Stomach (tissue), 9 donors: ENCODE data around the gene PPDPF. TPM values are rescaled to one million over a fixed set of nuclear protein-coding genes. Genes with fewer than 3 reads are reported as not detected.

Experiments used
- DNase-seq, 2 donors: peaks; one replicate each; pipeline versions ENCODE4 v3.0.0 to v3.0.0-alpha.2; 2013 to 2019
- H3K27ac ChIP-seq, 5 donors: fragments of 200-600 bp in 4 of 5; sonication (generic) in 4 of 5; one replicate each; pipeline ENCODE4 v1.5.1; 2013 to 2019; ENCODE audit warnings: mild to moderate bottlenecking in 1 of 5, moderate library complexity in 1 of 5
- H3K27me3 ChIP-seq, 3 donors: fragments of 200-600 bp; sonication (generic); one replicate each; pipeline ENCODE4 v1.5.1; 2017 to 2019; ENCODE audit warnings: mixed run types in 1 of 3
- H3K36me3 ChIP-seq, 4 donors: fragments of 200-600 bp; sonication (generic); 1 replicate in 3 of 4; 2 replicates in 1 of 4; pipeline ENCODE4 v1.5.1; 2016 to 2019
- H3K4me1 ChIP-seq, 4 donors: fragments of 200-600 bp; sonication (generic); one replicate each; pipeline ENCODE4 v1.5.1; 2016 to 2019
- H3K4me3 ChIP-seq, 4 donors: fragments of 200-600 bp; sonication (generic) in 3 of 4; one replicate each; pipeline ENCODE4 v1.5.1; 2016 to 2019; ENCODE audit warnings: mild to moderate bottlenecking in 1 of 4
- H3K9me3 ChIP-seq, 4 donors: fragments of 200-600 bp; sonication (generic); one replicate each; pipeline ENCODE4 v1.5.1; 2016 to 2019
- EP300 ChIP-seq: sonication (generic); formaldehyde crosslinking; IDR thresholded peaks from one replicate; pipeline ENCODE4 v1.6.1; 2017; ENCODE audit warnings: antibody characterized with exemption
- POLR2A ChIP-seq, 4 donors: fragments of 450-650 bp; IDR thresholded peaks; one replicate each; pipeline ENCODE4 v1.6.1; 2016; ENCODE audit warnings: antibody characterized with exemption in 4 of 4, control low read depth in 2 of 4, mild to moderate bottlenecking in 1 of 4, moderate library complexity in 1 of 4
- POLR2AphosphoS5 ChIP-seq, 3 donors: sonication (generic); formaldehyde crosslinking; IDR thresholded peaks; one replicate each; pipeline ENCODE4 v1.6.1; 2016; ENCODE audit warnings: antibody characterized with exemption in 3 of 3
- WGBS, 5 donors: extraction: QIAGEN DNeasy Blood & Tissue Kit in 3 of 5; methylation state at CpG; one replicate each; pipeline versions ENCODE4 v1.1.5 to v1.1.7; 2013 to 2018; 5-methylcytosine and 5-hydroxymethylcytosine counted together
- intact Hi-C: fragments of 100-400 bp; cut with DNase I; formaldehyde crosslinking; loops from one replicate; pipeline ENCODE4 v1.15.1; 2023; ENCODE audit warnings: low total_unique reads
- polyA plus RNA-seq, 3 donors: library from polyadenylated mRNA; stranded (reverse); fragments of 200-250 nt; gene quantifications; one replicate each; pipeline ENCODE4 v1.2.3, GENCODE V29; 2013
- total RNA-seq, 5 donors: library from RNA; depleted of rRNA; stranded (reverse); fragments of >200 nt; gene quantifications; one replicate each; pipeline versions ENCODE4 v1.1.0 to v1.2.3, GENCODE V29; 2014 to 2016
- TF ChIP-seq, protein P1 (sequence below), 7 experiments: fragments of 450-650 bp in 4 of 7; fragments of 200-600 bp in 3 of 7; sonication (generic) in 3 of 7; IDR thresholded peaks; one replicate each; pipeline ENCODE4 v1.5.1; 2016 to 2019; ENCODE audit warnings: antibody characterized with exemption in 7 of 7, control low read depth in 2 of 7, mild to moderate bottlenecking in 1 of 7
- donor health status: healthy with polysubstance abuse.
- donor health status: Bipolar disorder and iron deficiency.
- donor health status: healthy.

The PPDPF gene
- total and polyA plus RNA-seq, 8 donors: 1.8 to 756 (median 195) TPM

GRCh38 chr20:63543131-63543530 is 22.6 kb downstream of the PPDPF start:
- Histone ChIP-seq H3K27me3 (peaks cover 0 to 45% (median 4%) of the 10 kb centered on the region in 3 donors), H3K4me3 (no peak overlapping the region), H3K27ac (no peak overlapping the region), H3K4me1 (peaks cover 7 to 55% (median 21%) of the 10 kb centered on the region in 4 donors), H3K9me3 (no peaks in the 10 kb centered on the region), H3K36me3 (no peaks in the 10 kb centered on the region)
- no peak for DNase-seq
- intact Hi-C loops: no loop called here
- WGBS, 5 donors: 85 to 100% (median 89%) methylated on average over 1 to 10 of the region's 10 CpGs
- no peak for TF ChIP-seq EP300

DNA sequence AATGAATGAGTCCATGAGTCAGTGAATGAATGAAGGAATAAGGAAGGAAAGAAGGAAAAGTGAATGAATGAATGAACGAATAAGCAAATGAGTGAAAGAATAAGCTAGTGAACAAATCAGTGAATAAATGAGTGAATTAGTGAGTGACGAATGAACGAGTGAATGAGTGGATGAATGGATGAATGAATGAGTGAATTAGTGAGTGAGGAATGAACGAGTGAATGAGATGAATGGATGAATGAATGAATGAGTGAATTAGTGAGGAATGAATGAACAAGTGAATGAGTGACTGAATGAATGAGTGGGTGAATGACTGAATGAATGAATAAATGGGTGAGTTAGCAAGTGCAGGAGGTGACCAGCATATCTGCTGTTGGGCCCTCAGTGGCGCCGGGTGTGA is 23.2 kb downstream of the PPDPF start:
- Histone ChIP-seq H3K36me3 (no peaks in the 10 kb centered on the region), H3K27me3 (peaks cover 0 to 51% (median 4%) of the 10 kb centered on the region in 3 donors), H3K27ac (no peak overlapping the region), H3K4me1 (peaks cover 3 to 50% (median 16%) of the 10 kb centered on the region in 4 donors), H3K9me3 (no peaks in the 10 kb centered on the region), H3K4me3 (no peak overlapping the region)
- DNase-seq: no peak
- 80 to 89% (median 87%) methylated on average over 6 of the region's 6 CpGs for WGBS, 5 donors
- no peak for TF ChIP-seq POLR2AphosphoS5 (IDR thresholded peaks at IDR 0.05)
- TF ChIP-seq, protein P1, sequence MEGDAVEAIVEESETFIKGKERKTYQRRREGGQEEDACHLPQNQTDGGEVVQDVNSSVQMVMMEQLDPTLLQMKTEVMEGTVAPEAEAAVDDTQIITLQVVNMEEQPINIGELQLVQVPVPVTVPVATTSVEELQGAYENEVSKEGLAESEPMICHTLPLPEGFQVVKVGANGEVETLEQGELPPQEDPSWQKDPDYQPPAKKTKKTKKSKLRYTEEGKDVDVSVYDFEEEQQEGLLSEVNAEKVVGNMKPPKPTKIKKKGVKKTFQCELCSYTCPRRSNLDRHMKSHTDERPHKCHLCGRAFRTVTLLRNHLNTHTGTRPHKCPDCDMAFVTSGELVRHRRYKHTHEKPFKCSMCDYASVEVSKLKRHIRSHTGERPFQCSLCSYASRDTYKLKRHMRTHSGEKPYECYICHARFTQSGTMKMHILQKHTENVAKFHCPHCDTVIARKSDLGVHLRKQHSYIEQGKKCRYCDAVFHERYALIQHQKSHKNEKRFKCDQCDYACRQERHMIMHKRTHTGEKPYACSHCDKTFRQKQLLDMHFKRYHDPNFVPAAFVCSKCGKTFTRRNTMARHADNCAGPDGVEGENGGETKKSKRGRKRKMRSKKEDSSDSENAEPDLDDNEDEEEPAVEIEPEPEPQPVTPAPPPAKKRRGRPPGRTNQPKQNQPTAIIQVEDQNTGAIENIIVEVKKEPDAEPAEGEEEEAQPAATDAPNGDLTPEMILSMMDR (IDR thresholded peaks at IDR 0.05): no peak
- TF ChIP-seq EP300: no peak
- TF ChIP-seq POLR2A (IDR thresholded peaks at IDR 0.05): no peak
- intact Hi-C loops: no loop called here

- H3K9me3 ChIP-seq: no peaks in the 10 kb centered on the region
- TF ChIP-seq, protein P1 (IDR thresholded peaks at IDR 0.05): no peak
- no peak for TF ChIP-seq EP300
- TF ChIP-seq POLR2A (IDR thresholded peaks at IDR 0.05): no peak
- TF ChIP-seq POLR2AphosphoS5 (IDR thresholded peaks at IDR 0.05): no peak
- H3K27ac ChIP-seq: no peak overlapping the region
- intact Hi-C loops: no loop called here
- no peaks in the 10 kb centered on the region for H3K36me3 ChIP-seq
- no peak overlapping the region for H3K4me3 ChIP-seq
- peaks cover 1 to 43% (median 10%) of the 10 kb centered on the region in 4 donors for H3K4me1 ChIP-seq
- DNase-seq: no peak
- peaks cover 0 to 58% (median 4%) of the 10 kb centered on the region in 3 donors for H3K27me3 ChIP-seq
- 54 to 73% (median 63%) methylated on average over 16 to 27 of the region's 27 CpGs for WGBS, 5 donors
Observed at GRCh38 chr20:63544241-63544957, 23.8 kb downstream of the PPDPF start.

- peaks cover 0 to 37% (median 7%) of the 10 kb centered on the region in 4 donors for H3K4me1 ChIP-seq
- H3K36me3 ChIP-seq: no peaks in the 10 kb centered on the region
- H3K27me3 ChIP-seq: peaks cover 0 to 64% (median 4%) of the 10 kb centered on the region in 3 donors
- intact Hi-C loops: no loop called here
- H3K27ac ChIP-seq: no peak overlapping the region
- no peak overlapping the region for H3K4me3 ChIP-seq
- 48 to 65% (median 59%) methylated on average over 15 to 19 of the region's 19 CpGs for WGBS, 5 donors
- DNase-seq: peak; percentile 43 to 83
- TF ChIP-seq POLR2AphosphoS5 (IDR thresholded peaks at IDR 0.05) (peak in 1 of 3 donors; percentile 8), POLR2A (IDR thresholded peaks at IDR 0.05) (no peak)
- no peaks in the 10 kb centered on the region for H3K9me3 ChIP-seq
Observed at GRCh38 chr20:63544958-63545516, 24.5 kb downstream of the PPDPF start.

DNA sequence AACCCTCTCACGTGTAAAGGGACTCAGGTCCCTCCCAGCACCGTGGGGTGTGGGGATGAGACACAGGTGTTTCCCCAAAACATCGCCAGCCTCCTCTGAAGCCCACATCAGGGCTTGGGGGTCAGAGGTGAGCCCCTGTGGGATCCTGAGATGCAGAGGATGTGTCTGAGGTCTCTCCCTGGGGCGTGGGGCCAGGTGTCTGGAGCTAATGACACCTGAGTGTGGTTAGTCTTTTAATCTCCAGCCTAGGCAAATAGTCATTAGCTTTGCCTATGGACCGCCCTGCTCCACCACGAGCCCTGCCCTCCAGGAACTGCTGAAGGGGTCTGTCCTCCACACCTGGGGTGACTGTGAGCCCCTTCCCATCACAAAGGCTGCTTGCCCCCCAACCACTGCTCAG is 25.2 kb downstream of the PPDPF start:
- H3K4me1 ChIP-seq: peaks cover 0 to 29% (median 3%) of the 10 kb centered on the region in 4 donors
- DNase-seq: no peak
- H3K27ac ChIP-seq: no peak overlapping the region
- H3K4me3 ChIP-seq: no peak overlapping the region
- no peaks in the 10 kb centered on the region for H3K36me3 ChIP-seq
- WGBS, 5 donors: 39 to 52% (median 47%) methylated on average over 6 of the region's 6 CpGs; no CpG with 5 or more reads in 1 of the 5 donors
- TF ChIP-seq POLR2A (IDR thresholded peaks at IDR 0.05): no peak
- TF ChIP-seq POLR2AphosphoS5 (IDR thresholded peaks at IDR 0.05): no peak
- no peak for TF ChIP-seq EP300
- TF ChIP-seq, protein P1 (IDR thresholded peaks at IDR 0.05): no peak
- peaks cover 0 to 72% (median 4%) of the 10 kb centered on the region in 3 donors for H3K27me3 ChIP-seq
- intact Hi-C loops: no loop called here
- no peaks in the 10 kb centered on the region for H3K9me3 ChIP-seq
